HEK293T (cell line): ENCODE results near the gene ALK.

Experiments used
- CTCF ChIA-PET: fragments of 350-600 bp; formaldehyde crosslinking; extraction: SDS; loops from one replicate; lab custom pipeline; 2021; ENCODE audit warnings: antibody characterized with exemption, inconsistent platforms; lab: Yijun Ruan, JAX
- POLR2A ChIA-PET: fragments of 350-600 bp; formaldehyde crosslinking; extraction: SDS; loops from one replicate; lab custom pipeline; 2020; ENCODE audit warnings: antibody characterized with exemption, inconsistent platforms; lab: Yijun Ruan, JAX
- DNase-seq: peaks from one replicate; pipeline ENCODE4 v3.0.0; 2012; ENCODE audit warnings: mixed read lengths; ENCODE audit errors: extremely low spot score
- ARNT ChIP-seq: fragments of 450-650 bp; IDR thresholded peaks from 2 replicates; pipeline ENCODE4 v1.6.1; 2017; ENCODE audit warnings: mild to moderate bottlenecking
- BHLHE40 ChIP-seq: fragments of 450-650 bp; IDR thresholded peaks from 2 replicates; pipeline ENCODE4 v1.6.1; 2016; ENCODE audit warnings: mild to moderate bottlenecking, moderate library complexity, borderline replicate concordance
- CTBP1 ChIP-seq: fragments of 450-650 bp; IDR thresholded peaks from 2 replicates; pipeline ENCODE4 v1.6.1; 2016; ENCODE audit warnings: borderline replicate concordance
- ELF4 ChIP-seq: fragments of 450-650 bp; IDR thresholded peaks from 2 replicates; pipeline ENCODE4 v1.6.1; 2017; ENCODE audit warnings: antibody characterized with exemption
- FOXA1 ChIP-seq: fragments of 450-650 bp; IDR thresholded peaks from 2 replicates; pipeline ENCODE4 v1.6.1; 2016; ENCODE audit warnings: mild to moderate bottlenecking
- FOXK2 ChIP-seq: fragments of 450-650 bp; IDR thresholded peaks from 2 replicates; pipeline ENCODE4 v1.6.1; 2016; ENCODE audit warnings: mild to moderate bottlenecking
- FOXM1 ChIP-seq: fragments of 450-650 bp; IDR thresholded peaks from 2 replicates; pipeline ENCODE4 v1.6.1; 2017; ENCODE audit warnings: mild to moderate bottlenecking, borderline replicate concordance
- HDGF ChIP-seq: fragments of 450-650 bp; IDR thresholded peaks from 2 replicates; pipeline ENCODE4 v1.6.1; 2017; ENCODE audit warnings: antibody characterized with exemption, borderline replicate concordance
- L3MBTL2 ChIP-seq: fragments of 450-650 bp; conservative IDR thresholded peaks from 2 replicates; pipeline ENCODE4 v1.6.1; 2016; ENCODE audit warnings: mild to moderate bottlenecking
- LEF1 ChIP-seq: fragments of 450-650 bp; IDR thresholded peaks from 2 replicates; pipeline ENCODE4 v1.6.1; 2017; ENCODE audit warnings: mild to moderate bottlenecking, borderline replicate concordance
- NFRKB ChIP-seq: fragments of 450-650 bp; IDR thresholded peaks from 2 replicates; pipeline ENCODE4 v1.6.1; 2016; ENCODE audit warnings: mild to moderate bottlenecking, moderate library complexity
- SP1 ChIP-seq: fragments of 450-650 bp; IDR thresholded peaks from 2 replicates; pipeline ENCODE4 v1.6.1; 2017
- SUZ12 ChIP-seq: fragments of 450-650 bp; IDR thresholded peaks from 2 replicates; pipeline ENCODE4 v1.6.1; 2016; ENCODE audit warnings: mild to moderate bottlenecking
- TARDBP ChIP-seq: fragments of 450-650 bp; IDR thresholded peaks from 2 replicates; pipeline ENCODE4 v1.6.1; 2016
- ZNF384 ChIP-seq: fragments of 450-650 bp; IDR thresholded peaks from 2 replicates; pipeline ENCODE4 v1.6.1; 2016
- TF ChIP-seq, protein P1 (sequence below): fragments of 450-650 bp; IDR thresholded peaks from 2 replicates; pipeline ENCODE4 v1.6.1; 2016

Gene ALK

DNA sequence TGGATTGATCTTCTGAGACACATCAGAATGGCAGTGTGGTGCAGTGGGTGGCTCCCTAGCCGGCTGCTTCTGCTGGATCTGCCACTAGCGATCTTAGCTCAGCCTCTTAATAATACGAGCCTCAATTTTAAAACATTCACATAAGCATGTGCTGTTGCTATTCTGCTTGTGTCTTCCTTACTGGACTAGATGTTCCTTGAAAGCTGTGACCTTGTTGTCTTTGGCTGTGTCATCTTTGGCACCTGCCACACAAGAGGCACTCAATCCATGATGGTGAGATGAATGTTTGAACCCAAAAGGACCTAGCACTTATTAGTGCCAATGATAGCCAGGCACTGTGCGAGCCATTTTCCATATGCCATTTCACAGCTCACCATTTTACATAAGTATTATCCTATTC is 393.0 kb downstream of the ALK start:
- ChIA-PET POLR2A (no interaction called here), CTCF (no interaction called here)

DNA sequence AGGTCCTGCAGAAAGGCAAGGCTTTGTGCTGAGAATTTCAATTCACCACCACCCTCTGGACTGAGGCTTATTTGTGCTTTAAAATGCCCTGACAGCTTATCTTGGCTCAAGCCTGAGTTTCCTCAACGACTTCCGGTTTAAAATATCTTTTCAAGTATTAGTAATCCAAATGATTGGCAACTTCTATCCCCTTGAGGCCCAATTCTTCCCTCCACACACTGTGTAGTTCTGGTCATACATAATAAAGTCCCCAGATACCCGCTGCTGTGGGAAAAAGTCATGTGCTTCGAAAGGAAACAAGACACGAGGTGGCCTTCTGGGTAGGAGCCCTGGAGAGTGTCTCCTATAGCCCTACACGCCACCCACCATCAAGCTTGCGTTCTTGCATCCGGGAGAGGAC is 393.4 kb downstream of the ALK start:
- ChIA-PET CTCF (no interaction called here), POLR2A (no interaction called here)
- no peak for DNase-seq
- TF ChIP-seq CTBP1 (no peak), SP1 (no peak), NFRKB (no peak), FOXA1 (no peak), LEF1 (no peak), HDGF (no peak), SUZ12 (no peak), FOXK2 (no peak), ELF4 (no peak), ZNF384 (no peak), BHLHE40 (no peak), L3MBTL2 (no peak), FOXM1 (no peak), ARNT (no peak), TARDBP (no peak)
- TF ChIP-seq, protein P1, sequence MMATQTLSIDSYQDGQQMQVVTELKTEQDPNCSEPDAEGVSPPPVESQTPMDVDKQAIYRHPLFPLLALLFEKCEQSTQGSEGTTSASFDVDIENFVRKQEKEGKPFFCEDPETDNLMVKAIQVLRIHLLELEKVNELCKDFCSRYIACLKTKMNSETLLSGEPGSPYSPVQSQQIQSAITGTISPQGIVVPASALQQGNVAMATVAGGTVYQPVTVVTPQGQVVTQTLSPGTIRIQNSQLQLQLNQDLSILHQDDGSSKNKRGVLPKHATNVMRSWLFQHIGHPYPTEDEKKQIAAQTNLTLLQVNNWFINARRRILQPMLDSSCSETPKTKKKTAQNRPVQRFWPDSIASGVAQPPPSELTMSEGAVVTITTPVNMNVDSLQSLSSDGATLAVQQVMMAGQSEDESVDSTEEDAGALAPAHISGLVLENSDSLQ: no peak

More for the DNA sequence above, 393.0 kb downstream of the ALK start:
- no peak for DNase-seq
- TF ChIP-seq HDGF: no peak
- TF ChIP-seq BHLHE40: no peak
- no peak for TF ChIP-seq LEF1
- no peak for TF ChIP-seq NFRKB
- no peak for TF ChIP-seq ZNF384
- TF ChIP-seq TARDBP: no peak
- TF ChIP-seq SUZ12: no peak
- TF ChIP-seq FOXM1: no peak
- no peak for TF ChIP-seq ELF4
- TF ChIP-seq L3MBTL2: no peak
- no peak for TF ChIP-seq SP1
- TF ChIP-seq ARNT: no peak

DNA sequence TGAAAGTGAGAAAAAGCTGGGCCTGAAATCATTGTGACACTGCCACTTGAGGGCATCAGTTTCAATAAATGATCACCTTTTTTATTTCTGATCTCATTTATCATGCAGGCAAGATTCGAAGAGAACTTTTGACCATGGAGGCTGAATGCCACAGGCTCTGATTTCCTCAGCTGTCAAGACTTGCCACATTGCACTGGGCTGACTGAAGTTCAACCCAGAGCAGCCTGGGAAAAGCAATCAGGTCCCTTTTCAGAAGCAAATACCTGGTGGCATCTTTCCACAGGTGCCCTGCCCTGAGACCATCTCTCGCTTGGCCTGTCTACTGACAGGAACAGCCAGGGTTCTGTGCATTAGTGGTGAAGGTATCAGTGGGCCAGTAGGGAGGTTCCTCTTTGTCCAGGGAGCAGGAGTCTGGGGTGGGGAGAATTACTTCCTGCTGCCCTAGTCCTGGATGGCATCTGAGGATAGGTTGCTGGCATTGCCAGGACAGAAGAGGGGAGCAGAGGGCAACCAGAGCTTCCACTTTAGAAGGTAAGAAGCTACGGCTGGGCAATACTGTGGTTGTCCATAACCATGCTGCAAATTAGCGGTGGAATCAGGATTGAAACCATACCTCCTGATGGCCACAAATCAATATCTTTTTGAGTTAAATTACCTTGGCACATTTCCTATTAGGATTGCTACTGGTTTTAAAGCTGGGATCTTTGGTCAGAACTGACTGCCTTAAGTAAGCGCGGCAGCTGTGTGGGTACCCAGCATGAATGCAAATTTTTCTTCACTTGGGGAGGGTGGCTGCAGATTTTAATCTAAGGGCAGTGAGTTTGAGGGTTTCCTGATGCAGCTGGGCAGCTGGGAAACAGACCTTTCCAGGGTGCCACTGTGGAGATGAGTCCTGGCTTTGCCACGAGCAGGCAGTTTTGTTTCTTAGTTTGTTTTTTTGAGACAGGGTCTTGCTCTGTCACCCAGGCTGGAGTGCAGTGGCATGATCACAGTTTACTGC is 394.5 kb downstream of the ALK start:
- no peak for TF ChIP-seq ARNT
- no peak for TF ChIP-seq HDGF
- TF ChIP-seq FOXK2: no peak
- no peak for DNase-seq
- ChIA-PET POLR2A (no interaction called here), CTCF (no interaction called here)

DNA sequence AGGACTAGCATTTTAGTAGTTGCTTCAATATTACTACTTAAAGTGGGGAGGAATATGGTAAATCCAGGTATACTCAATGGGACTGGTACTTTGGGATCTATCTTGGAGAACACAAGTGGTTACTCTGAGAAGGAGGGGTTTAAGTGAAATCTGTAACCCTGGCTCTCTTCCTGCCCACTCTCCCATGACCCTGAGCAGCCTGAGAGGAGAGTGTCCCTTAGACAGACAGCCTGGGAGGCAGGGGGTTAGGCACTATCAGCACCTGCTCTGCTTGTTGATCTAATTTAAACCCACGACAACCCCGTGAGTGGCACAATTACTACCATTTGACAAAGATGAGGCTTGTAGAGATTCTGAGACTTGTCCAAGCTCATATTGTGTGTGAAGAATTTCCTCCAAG is 395.5 kb downstream of the ALK start:
- DNase-seq: no peak
- TF ChIP-seq FOXM1 (no peak), HDGF (no peak), ELF4 (no peak), LEF1 (no peak), FOXA1 (no peak), SP1 (no peak)
- CTCF ChIA-PET: no interaction called here
- POLR2A ChIA-PET: no interaction called here

DNA sequence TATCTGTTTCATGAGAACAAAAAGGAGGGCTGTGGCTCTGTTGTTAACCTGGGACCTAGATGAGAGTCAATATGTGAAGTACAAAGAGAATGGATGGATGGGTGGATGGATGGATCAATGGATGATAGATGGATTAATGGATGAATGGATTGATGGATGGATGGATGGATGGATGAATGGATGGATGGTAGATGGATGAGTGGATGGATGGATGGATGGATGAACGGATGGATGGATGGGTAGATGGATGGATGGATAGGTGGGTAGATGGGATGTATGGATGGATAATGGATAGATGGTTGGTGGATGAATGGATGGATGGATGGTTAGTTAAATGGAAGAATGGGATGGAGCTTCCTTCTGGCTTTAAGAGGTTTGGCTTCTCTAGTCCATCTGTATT is 396.7 kb downstream of the ALK start:
- CTCF ChIA-PET: no interaction called here
- no peak for DNase-seq
- POLR2A ChIA-PET: no interaction called here
- TF ChIP-seq SUZ12 (no peak), TARDBP (no peak), ELF4 (no peak), FOXA1 (no peak), L3MBTL2 (no peak), BHLHE40 (no peak), SP1 (no peak), ARNT (no peak)
- TF ChIP-seq, protein P1: no peak

DNA sequence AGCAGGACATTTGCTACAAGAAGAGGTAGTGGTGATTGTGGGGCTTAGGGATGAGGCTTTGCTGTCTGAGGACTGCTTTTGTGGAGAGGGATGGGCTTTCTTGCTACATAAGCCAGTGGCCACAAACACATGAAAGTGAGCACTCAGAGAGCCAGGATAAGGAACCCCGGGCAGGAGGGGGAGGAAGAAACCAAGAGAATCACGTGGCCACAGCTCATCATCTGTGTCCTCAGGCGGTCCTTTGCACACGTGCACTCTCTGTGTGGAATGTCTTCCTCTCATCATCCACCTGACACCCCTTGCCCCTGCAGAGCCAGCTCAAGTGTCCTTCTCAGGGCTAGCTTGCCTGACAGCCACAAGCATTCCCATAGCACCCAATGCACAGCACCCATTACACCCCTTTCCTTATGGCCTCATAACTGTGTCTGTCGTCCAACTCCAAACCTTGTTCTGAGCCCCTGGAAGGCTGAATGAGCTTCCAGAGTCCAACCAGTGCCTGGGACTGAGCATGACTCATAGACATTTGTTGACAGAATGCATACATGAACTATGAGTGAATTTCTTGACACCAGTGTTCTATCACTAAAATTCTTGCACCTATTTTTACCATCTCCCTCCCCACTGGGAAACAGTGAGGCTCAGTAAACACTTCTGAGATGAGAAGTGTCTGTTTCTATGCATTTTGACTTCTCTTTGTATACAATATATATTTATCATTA is 398.3 kb downstream of the ALK start:
- ChIA-PET CTCF (no interaction called here), POLR2A (no interaction called here)
- DNase-seq: no peak
- TF ChIP-seq NFRKB (no peak), FOXA1 (no peak), SP1 (no peak), HDGF (no peak), L3MBTL2 (no peak), ZNF384 (no peak)

DNA sequence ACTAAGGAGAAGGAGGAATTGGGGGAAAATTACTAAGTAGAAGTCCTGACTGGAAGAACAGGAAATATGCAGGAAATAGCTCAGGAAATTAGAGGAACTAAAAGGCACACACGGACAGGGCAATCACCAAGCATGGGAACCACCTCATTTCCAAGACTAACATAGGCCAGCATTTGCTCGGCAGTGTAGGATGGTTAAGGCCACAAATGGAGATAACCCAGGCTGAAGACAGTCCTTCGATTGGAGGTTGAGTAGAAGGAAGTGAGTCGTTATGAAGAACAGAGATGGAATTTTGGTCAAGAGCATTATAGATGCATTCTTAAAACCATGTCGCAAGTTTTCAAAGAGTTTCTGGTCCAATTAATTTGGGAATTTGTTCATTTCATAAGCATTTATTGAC is 401.4 kb downstream of the ALK start:
- ChIA-PET POLR2A (no interaction called here), CTCF (interaction anchor here (0.6 kb wide), 1 partner anchor 66 kb away, joined by 3 read pairs; no protein-coding TSS in a partner anchor)
- TF ChIP-seq ELF4 (no peak), BHLHE40 (no peak)
- no peak for DNase-seq
